Kidney (tissue), 14 donors: ENCODE data around the gene RAD50. TPM values are rescaled to one million over a fixed set of nuclear protein-coding genes. Genes with fewer than 3 reads are reported as not detected.

Source experiments
- DNase-seq, 5 donors: peaks; one replicate each; pipeline ENCODE4 v3.0.0-alpha.2; 2013 to 2020
- FAIRE-seq: peaks from 2 replicates; lab custom pipeline; 2012; peaks lifted over from hg19 to GRCh38; lab: Jason Lieb, UNC
- H3K27ac ChIP-seq, 2 donors: one replicate each; pipeline ENCODE4 v1.7.0; 2013; ENCODE audit warnings: low read depth in 2 of 2, low read length in 2 of 2, inconsistent platforms in 1 of 2
- H3K27me3 ChIP-seq: one replicate; pipeline ENCODE4 v1.7.1; 2013; ENCODE audit warnings: low read length, inconsistent platforms; ENCODE audit not compliant: control insufficient read depth, insufficient read depth
- H3K36me3 ChIP-seq, 3 donors: one replicate each; pipeline versions ENCODE4 v1.7.0 to v1.7.1; 2013; ENCODE audit warnings: low read length in 3 of 3, control low read depth in 1 of 3, inconsistent platforms in 1 of 3; ENCODE audit not compliant: insufficient read depth in 3 of 3, control insufficient read depth in 2 of 3
- H3K4me1 ChIP-seq, 3 donors: one replicate each; pipeline versions ENCODE4 v1.7.0 to v1.7.1; 2013; ENCODE audit warnings: low read length in 3 of 3, inconsistent platforms in 1 of 3, low read depth in 1 of 3; ENCODE audit not compliant: control insufficient read depth in 2 of 3, insufficient read depth in 2 of 3
- H3K4me3 ChIP-seq, 3 donors: one replicate each; pipeline versions ENCODE4 v1.7.0 to v1.8.1; 2013; ENCODE audit warnings: low read length in 3 of 3, control low read depth in 1 of 3, inconsistent platforms in 1 of 3
- H3K9ac ChIP-seq, 3 donors: one replicate each; pipeline versions ENCODE4 v1.7.0 to v1.7.1; 2013; ENCODE audit warnings: low read length in 3 of 3, control low read depth in 1 of 3, inconsistent platforms in 1 of 3
- H3K9me3 ChIP-seq, 3 donors: one replicate each; pipeline versions ENCODE4 v1.7.0 to v1.7.1; 2013; ENCODE audit warnings: low read length in 3 of 3, control low read depth in 1 of 3, inconsistent platforms in 1 of 3; ENCODE audit not compliant: control insufficient read depth in 2 of 3, insufficient read depth in 1 of 3
- intact Hi-C: fragments of 100-400 bp; cut with DNase I; formaldehyde crosslinking; loops from one replicate; pipeline ENCODE4 v1.11.1; 2022
- polyA plus RNA-seq: library from polyadenylated mRNA; stranded (reverse); fragments of 350-450 nt; fragmentation: Illumina TruSeq; extraction: RNeasy Lipid Tissue Mini Kit (QIAGEN cat#74804); gene quantifications from one replicate; pipeline ENCODE4 v1.2.3, GENCODE V29; 2014; ENCODE audit warnings: low read depth, low replicate concordance; ENCODE audit not compliant: insufficient read depth
- total RNA-seq: library from RNA; stranded (reverse); fragmentation: NEBNext Ultra II Directional; extraction: Animal tissue kit (Norgen Biotek cat#: 25700); gene quantifications from one replicate; pipeline ENCODE4 v1.2.1, GENCODE V29; 2021
- TF ChIP-seq, protein P1 (sequence below): IDR thresholded peaks from 3 replicates; pipeline ENCODE4 v1.5.1; 2012; ENCODE audit warnings: mild to moderate bottlenecking, moderate library complexity, borderline replicate concordance; ENCODE audit not compliant: insufficient read depth; ENCODE audit errors: extremely low read depth
- donor health status: control.
- donor health status: control.
- donor health status: control.
- donor health status: control.
- donor health status: control.
- donor health status: DM: yes; HTN: yes; CAD: no.
- donor health status: Normal renal cell carcinoma (clear cell type).

Gene RAD50
- total and polyA plus RNA-seq, 2 donors from 2014 or later = 12.6 to 36.4 TPM

GRCh38 chr5:132641241-132641723 is 84.5 kb downstream of the RAD50 start:
- FAIRE-seq (no peak), DNase-seq (no peak)
- peaks cover 0 to 52% (median 28%) of the 10 kb centered on the region in 3 donors for H3K36me3 ChIP-seq
- TF ChIP-seq, protein P1, sequence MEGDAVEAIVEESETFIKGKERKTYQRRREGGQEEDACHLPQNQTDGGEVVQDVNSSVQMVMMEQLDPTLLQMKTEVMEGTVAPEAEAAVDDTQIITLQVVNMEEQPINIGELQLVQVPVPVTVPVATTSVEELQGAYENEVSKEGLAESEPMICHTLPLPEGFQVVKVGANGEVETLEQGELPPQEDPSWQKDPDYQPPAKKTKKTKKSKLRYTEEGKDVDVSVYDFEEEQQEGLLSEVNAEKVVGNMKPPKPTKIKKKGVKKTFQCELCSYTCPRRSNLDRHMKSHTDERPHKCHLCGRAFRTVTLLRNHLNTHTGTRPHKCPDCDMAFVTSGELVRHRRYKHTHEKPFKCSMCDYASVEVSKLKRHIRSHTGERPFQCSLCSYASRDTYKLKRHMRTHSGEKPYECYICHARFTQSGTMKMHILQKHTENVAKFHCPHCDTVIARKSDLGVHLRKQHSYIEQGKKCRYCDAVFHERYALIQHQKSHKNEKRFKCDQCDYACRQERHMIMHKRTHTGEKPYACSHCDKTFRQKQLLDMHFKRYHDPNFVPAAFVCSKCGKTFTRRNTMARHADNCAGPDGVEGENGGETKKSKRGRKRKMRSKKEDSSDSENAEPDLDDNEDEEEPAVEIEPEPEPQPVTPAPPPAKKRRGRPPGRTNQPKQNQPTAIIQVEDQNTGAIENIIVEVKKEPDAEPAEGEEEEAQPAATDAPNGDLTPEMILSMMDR = no peak
- no peak overlapping the region for H3K4me3 ChIP-seq
- no peaks in the 10 kb centered on the region for H3K27me3 ChIP-seq
- intact Hi-C loops = no loop called here
- H3K4me1 ChIP-seq = no peaks in the 10 kb centered on the region
- no peak overlapping the region for H3K9ac ChIP-seq
- no peaks in the 10 kb centered on the region for H3K9me3 ChIP-seq
- H3K27ac ChIP-seq = no peak overlapping the region

GRCh38 chr5:132641841-132642240 is 85.1 kb downstream of the RAD50 start:
- no peak for FAIRE-seq
- Histone ChIP-seq H3K9ac (no peak overlapping the region), H3K4me3 (no peak overlapping the region), H3K27ac (no peak overlapping the region), H3K9me3 (no peaks in the 10 kb centered on the region), H3K4me1 (no peaks in the 10 kb centered on the region), H3K27me3 (no peaks in the 10 kb centered on the region), H3K36me3 (peaks cover 0 to 52% (median 28%) of the 10 kb centered on the region in 3 donors)
- DNase-seq = no peak
- intact Hi-C loops = no loop called here
- TF ChIP-seq, protein P1 = no peak

- H3K4me1 ChIP-seq = no peaks in the 10 kb centered on the region
- TF ChIP-seq, protein P1 = no peak
- DNase-seq (no peak), FAIRE-seq (no peak)
- intact Hi-C loops = no loop called here
- H3K9ac ChIP-seq = no peak overlapping the region
- peaks cover 0 to 18% (median 0%) of the 10 kb centered on the region in 3 donors for H3K9me3 ChIP-seq
- H3K4me3 ChIP-seq = no peak overlapping the region
- peaks cover 0 to 34% (median 18%) of the 10 kb centered on the region in 3 donors for H3K36me3 ChIP-seq
- no peaks in the 10 kb centered on the region for H3K27me3 ChIP-seq
- no peak overlapping the region for H3K27ac ChIP-seq
These were observed 87.4 kb downstream of the RAD50 start for GRCh38 chr5:132644177-132644576.
